ENCODE measurements around the gene RAB41. TPM values are rescaled to one million over a fixed set of nuclear protein-coding genes. Genes with fewer than 3 reads are reported as not detected.

The RAB41 gene
- total and polyA plus RNA-seq, 2 of the 13 experiments (the other 11 are each of a cell fraction or from before 2014, with no cell fraction given): not detected

- TF ChIP-seq ZNF232 (CRISPR knock-in tag; IDR thresholded peaks at IDR 0.05; ENCODE audit: borderline replicate concordance) (no peak), ISX (CRISPR knock-in tag; conservative IDR thresholded peaks at IDR 0.05) (no peak), ZNF160 (CRISPR knock-in tag; IDR thresholded peaks at IDR 0.05) (no peak), ZNF772 (CRISPR knock-in tag; IDR thresholded peaks at IDR 0.05) (no peak), ARNTL (CRISPR knock-in tag; IDR thresholded peaks at IDR 0.05) (no peak), BCL3 (CRISPR knock-in tag; IDR thresholded peaks at IDR 0.05) (no peak), PRMT3 (CRISPR knock-in tag; IDR thresholded peaks at IDR 0.05; ENCODE audit: borderline replicate concordance, low read depth) (no peak), HDAC6 (IDR thresholded peaks at IDR 0.05; ENCODE audit: low read depth, low read length) (no peak), ZFP36L2 (CRISPR knock-in tag; IDR thresholded peaks at IDR 0.05) (no peak)
Measured at GRCh38 chrX:70247252-70247651, 34.7 kb upstream of the RAB41 start (continued).

GRCh38 chrX:70252491-70252890, 29.5 kb upstream of the RAB41 start:
- in situ Hi-C loops (cut with HindIII; ENCODE audit: extremely low pct_ligation_motif_present, low pct_unique_long_range_greater_than_20kb): no loop called here
- intact Hi-C loops (cut with micrococcal nuclease; ENCODE audit: unreplicated experiment): no loop called here

More at GRCh38 chrX:70252491-70252890, 29.5 kb upstream of the RAB41 start:
- H3K4me2 ChIP-seq (ENCODE audit: low read depth, low read length): no peak overlapping the region
- BruUV-seq (replicated peaks): no TSS peak
- no peaks in the 10 kb centered on the region for H3K9me3 ChIP-seq (ENCODE audit: low read length)
- no peaks in the 10 kb centered on the region for H4K20me1 ChIP-seq (ENCODE audit: insufficient read depth, low read length)
- no peaks in the 10 kb centered on the region for H3K79me2 ChIP-seq (ENCODE audit: insufficient read depth, low read length)
- TF ChIP-seq DBP (CRISPR knock-in tag; IDR thresholded peaks at IDR 0.05; ENCODE audit: not compliant biosample characterization) (no peak), AHDC1 (CRISPR knock-in tag; IDR thresholded peaks at IDR 0.05; ENCODE audit: borderline replicate concordance) (no peak)
- whole genome bisulfite sequencing (ENCODE audit: low lambda C conversion rate): 50% methylated on average over 2 of the region's 2 CpGs
- FAIRE-seq (no peak), ATAC-seq (no peak), DNase-seq (ENCODE audit: low spot score) (no peak)
- H2AFZ ChIP-seq (ENCODE audit: low read length): no peak overlapping the region
- no peaks in the 10 kb centered on the region for H3K27me3 ChIP-seq (ENCODE audit: control insufficient read depth in 1 of 2, insufficient read depth in 2 of 2, low read length in 2 of 2)
- no peak overlapping the region for H3K27ac ChIP-seq (ENCODE audit: extremely low read length, insufficient read depth, low read length)
- H3K4me1 ChIP-seq (ENCODE audit: insufficient read depth, low read length): peaks cover 21% of the 10 kb centered on the region
- H3K4me3 ChIP-seq (replicated peaks in 1 of 3; ENCODE audit: insufficient read depth in 1 of 3, low read depth in 2 of 3, low read length in 3 of 3): no peak overlapping the region
- no peak overlapping the region for H3K9ac ChIP-seq (ENCODE audit: insufficient read depth, low read depth, low read length)
- ChIA-PET CTCF (ENCODE audit: low intra/inter-chr PET ratio, low total read pairs) (no interaction called here), POLR2A (no interaction called here)
- no peaks in the 10 kb centered on the region for H3K36me3 ChIP-seq (replicated peaks in 1 of 2; ENCODE audit: control insufficient read depth in 1 of 2, insufficient read depth in 2 of 2, low read length in 2 of 2)
